A549 (cell line): ENCODE measurements around the gene COLEC12.

Experiments used
- POLR2A ChIP-seq: IDR thresholded peaks from 2 replicates; pipeline ENCODE4 v1.6.1; 2012; ENCODE audit warnings: mild to moderate bottlenecking, low read length
- RNF2 ChIP-seq: fragments of 200-600 bp; sonication (generic); IDR thresholded peaks from 2 replicates; pipeline ENCODE4 v1.6.1; 2016; ENCODE audit warnings: low read depth, mild to moderate bottlenecking, antibody characterized with exemption, moderate library complexity, borderline replicate concordance
- TF ChIP-seq, protein P1 (sequence below): fragments of 200-600 bp; sonication (generic); IDR thresholded peaks from 2 replicates; pipeline ENCODE4 v1.6.1; 2016; ENCODE audit warnings: antibody characterized with exemption, mild to moderate bottlenecking, moderate library complexity
- TF ChIP-seq, protein P2 (sequence below): fragments of >200 bp; sonication (Bioruptor Twin); formaldehyde crosslinking; IDR thresholded peaks from 3 replicates; pipeline ENCODE4 v1.5.1; 2016

DNA sequence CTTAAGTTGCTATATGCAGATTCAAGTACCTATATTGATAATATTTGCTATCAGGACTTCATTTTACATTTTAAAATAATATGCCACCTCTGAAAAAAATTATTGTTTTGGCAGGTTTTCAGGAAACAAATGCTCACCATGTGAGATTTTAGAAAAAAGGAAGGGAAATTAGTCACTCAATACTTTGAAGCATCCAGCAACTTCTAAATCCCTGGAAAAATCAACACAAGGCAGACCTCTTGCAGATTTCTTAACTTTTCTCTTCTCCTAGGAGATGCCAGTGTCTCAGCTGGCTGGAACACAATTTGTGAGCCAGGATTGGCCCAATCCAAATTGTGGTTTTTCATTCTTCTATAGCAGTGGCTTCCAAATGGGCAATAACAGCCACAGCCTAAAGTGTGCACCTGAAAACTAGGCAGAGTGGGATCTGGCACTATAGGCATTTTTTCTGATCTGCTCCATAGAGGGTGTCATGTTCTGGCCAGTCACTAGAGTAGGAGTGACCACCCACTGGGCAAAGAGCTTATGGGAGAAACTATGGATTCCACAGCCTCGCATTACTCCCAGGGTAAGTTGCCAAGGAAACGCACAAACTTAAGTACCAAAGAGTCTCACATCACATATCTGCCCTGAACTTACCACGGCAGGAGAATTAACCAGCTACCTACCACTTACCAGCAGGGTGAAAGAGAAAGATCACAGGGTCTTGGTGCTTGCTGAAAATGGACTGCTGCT is 204.6 kb downstream of the COLEC12 start:
- no peak for TF ChIP-seq POLR2A
- TF ChIP-seq, protein P1, sequence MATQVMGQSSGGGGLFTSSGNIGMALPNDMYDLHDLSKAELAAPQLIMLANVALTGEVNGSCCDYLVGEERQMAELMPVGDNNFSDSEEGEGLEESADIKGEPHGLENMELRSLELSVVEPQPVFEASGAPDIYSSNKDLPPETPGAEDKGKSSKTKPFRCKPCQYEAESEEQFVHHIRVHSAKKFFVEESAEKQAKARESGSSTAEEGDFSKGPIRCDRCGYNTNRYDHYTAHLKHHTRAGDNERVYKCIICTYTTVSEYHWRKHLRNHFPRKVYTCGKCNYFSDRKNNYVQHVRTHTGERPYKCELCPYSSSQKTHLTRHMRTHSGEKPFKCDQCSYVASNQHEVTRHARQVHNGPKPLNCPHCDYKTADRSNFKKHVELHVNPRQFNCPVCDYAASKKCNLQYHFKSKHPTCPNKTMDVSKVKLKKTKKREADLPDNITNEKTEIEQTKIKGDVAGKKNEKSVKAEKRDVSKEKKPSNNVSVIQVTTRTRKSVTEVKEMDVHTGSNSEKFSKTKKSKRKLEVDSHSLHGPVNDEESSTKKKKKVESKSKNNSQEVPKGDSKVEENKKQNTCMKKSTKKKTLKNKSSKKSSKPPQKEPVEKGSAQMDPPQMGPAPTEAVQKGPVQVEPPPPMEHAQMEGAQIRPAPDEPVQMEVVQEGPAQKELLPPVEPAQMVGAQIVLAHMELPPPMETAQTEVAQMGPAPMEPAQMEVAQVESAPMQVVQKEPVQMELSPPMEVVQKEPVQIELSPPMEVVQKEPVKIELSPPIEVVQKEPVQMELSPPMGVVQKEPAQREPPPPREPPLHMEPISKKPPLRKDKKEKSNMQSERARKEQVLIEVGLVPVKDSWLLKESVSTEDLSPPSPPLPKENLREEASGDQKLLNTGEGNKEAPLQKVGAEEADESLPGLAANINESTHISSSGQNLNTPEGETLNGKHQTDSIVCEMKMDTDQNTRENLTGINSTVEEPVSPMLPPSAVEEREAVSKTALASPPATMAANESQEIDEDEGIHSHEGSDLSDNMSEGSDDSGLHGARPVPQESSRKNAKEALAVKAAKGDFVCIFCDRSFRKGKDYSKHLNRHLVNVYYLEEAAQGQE = no peak
- TF ChIP-seq, protein P2, sequence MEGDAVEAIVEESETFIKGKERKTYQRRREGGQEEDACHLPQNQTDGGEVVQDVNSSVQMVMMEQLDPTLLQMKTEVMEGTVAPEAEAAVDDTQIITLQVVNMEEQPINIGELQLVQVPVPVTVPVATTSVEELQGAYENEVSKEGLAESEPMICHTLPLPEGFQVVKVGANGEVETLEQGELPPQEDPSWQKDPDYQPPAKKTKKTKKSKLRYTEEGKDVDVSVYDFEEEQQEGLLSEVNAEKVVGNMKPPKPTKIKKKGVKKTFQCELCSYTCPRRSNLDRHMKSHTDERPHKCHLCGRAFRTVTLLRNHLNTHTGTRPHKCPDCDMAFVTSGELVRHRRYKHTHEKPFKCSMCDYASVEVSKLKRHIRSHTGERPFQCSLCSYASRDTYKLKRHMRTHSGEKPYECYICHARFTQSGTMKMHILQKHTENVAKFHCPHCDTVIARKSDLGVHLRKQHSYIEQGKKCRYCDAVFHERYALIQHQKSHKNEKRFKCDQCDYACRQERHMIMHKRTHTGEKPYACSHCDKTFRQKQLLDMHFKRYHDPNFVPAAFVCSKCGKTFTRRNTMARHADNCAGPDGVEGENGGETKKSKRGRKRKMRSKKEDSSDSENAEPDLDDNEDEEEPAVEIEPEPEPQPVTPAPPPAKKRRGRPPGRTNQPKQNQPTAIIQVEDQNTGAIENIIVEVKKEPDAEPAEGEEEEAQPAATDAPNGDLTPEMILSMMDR = no peak
- no peak for TF ChIP-seq RNF2
